ENCODE measurements around the gene MKNK1. TPM values are rescaled to one million over a fixed set of nuclear protein-coding genes. Genes with fewer than 3 reads are reported as not detected.

The MKNK1 gene
- total RNA-seq, 1 experiment from 2014 or later, result 18.6 TPM

- TF ChIP-seq, protein P1, sequence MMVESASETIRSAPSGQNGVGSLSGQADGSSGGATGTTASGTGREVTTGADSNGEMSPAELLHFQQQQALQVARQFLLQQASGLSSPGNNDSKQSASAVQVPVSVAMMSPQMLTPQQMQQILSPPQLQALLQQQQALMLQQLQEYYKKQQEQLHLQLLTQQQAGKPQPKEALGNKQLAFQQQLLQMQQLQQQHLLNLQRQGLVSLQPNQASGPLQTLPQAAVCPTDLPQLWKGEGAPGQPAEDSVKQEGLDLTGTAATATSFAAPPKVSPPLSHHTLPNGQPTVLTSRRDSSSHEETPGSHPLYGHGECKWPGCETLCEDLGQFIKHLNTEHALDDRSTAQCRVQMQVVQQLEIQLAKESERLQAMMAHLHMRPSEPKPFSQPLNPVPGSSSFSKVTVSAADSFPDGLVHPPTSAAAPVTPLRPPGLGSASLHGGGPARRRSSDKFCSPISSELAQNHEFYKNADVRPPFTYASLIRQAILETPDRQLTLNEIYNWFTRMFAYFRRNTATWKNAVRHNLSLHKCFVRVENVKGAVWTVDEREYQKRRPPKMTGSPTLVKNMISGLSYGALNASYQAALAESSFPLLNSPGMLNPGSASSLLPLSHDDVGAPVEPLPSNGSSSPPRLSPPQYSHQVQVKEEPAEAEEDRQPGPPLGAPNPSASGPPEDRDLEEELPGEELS (CRISPR knock-in tag; IDR thresholded peaks at IDR 0.05), result no peak
- no peak for TF ChIP-seq ZNF232 (CRISPR knock-in tag; IDR thresholded peaks at IDR 0.05)
- no peak for TF ChIP-seq ZNF219 (CRISPR knock-in tag; IDR thresholded peaks at IDR 0.05; ENCODE audit: borderline replicate concordance)
- no peak for TF ChIP-seq CREB1 (CRISPR knock-in tag; IDR thresholded peaks at IDR 0.05)
Measured at GRCh38 chr1:46645815-46646214, 41.7 kb upstream of the MKNK1 start (continued).

DNA sequence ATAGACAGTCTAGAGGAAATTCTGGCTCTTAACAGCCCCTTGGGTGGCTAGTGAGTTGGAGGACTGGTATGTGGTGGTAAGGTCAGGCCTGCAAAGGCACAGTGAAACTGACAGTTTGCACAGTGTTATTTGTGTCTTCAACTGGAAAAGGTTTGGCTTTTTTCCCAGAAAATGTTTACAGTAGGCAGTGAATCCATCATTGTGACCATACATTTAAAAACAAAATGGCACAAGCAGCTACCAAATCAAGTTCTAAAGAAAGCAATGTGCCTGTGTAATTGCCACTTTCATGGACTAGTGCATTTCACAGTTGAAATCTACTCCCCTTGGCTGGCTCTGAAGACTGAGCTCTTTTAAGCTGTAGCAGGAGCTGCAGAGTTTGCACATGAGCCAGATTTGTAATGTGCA is 39.3 kb upstream of the MKNK1 start:
- DNase-seq (ENCODE audit: low spot score) (no peak), ATAC-seq (no peak)
- peaks cover 12% of the 10 kb centered on the region for H3K36me3 Mint-ChIP-seq
- peaks cover 6% of the 10 kb centered on the region for H3K9me3 Mint-ChIP-seq
- H3K4me1 Mint-ChIP-seq, result no peaks in the 10 kb centered on the region
- no peak overlapping the region for H3K4me3 Mint-ChIP-seq
- CTCF ChIA-PET, result no interaction called here
- POLR2A ChIA-PET, result no interaction called here
- no peak overlapping the region for H3K27ac Mint-ChIP-seq
- TF ChIP-seq, protein P2, sequence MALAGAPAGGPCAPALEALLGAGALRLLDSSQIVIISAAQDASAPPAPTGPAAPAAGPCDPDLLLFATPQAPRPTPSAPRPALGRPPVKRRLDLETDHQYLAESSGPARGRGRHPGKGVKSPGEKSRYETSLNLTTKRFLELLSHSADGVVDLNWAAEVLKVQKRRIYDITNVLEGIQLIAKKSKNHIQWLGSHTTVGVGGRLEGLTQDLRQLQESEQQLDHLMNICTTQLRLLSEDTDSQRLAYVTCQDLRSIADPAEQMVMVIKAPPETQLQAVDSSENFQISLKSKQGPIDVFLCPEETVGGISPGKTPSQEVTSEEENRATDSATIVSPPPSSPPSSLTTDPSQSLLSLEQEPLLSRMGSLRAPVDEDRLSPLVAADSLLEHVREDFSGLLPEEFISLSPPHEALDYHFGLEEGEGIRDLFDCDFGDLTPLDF (CRISPR knock-in tag; IDR thresholded peaks at IDR 0.05), result no peak
- TF ChIP-seq, protein P3, sequence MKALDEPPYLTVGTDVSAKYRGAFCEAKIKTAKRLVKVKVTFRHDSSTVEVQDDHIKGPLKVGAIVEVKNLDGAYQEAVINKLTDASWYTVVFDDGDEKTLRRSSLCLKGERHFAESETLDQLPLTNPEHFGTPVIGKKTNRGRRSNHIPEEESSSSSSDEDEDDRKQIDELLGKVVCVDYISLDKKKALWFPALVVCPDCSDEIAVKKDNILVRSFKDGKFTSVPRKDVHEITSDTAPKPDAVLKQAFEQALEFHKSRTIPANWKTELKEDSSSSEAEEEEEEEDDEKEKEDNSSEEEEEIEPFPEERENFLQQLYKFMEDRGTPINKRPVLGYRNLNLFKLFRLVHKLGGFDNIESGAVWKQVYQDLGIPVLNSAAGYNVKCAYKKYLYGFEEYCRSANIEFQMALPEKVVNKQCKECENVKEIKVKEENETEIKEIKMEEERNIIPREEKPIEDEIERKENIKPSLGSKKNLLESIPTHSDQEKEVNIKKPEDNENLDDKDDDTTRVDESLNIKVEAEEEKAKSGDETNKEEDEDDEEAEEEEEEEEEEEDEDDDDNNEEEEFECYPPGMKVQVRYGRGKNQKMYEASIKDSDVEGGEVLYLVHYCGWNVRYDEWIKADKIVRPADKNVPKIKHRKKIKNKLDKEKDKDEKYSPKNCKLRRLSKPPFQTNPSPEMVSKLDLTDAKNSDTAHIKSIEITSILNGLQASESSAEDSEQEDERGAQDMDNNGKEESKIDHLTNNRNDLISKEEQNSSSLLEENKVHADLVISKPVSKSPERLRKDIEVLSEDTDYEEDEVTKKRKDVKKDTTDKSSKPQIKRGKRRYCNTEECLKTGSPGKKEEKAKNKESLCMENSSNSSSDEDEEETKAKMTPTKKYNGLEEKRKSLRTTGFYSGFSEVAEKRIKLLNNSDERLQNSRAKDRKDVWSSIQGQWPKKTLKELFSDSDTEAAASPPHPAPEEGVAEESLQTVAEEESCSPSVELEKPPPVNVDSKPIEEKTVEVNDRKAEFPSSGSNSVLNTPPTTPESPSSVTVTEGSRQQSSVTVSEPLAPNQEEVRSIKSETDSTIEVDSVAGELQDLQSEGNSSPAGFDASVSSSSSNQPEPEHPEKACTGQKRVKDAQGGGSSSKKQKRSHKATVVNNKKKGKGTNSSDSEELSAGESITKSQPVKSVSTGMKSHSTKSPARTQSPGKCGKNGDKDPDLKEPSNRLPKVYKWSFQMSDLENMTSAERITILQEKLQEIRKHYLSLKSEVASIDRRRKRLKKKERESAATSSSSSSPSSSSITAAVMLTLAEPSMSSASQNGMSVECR (CRISPR knock-in tag; IDR thresholded peaks at IDR 0.05; ENCODE audit: borderline replicate concordance), result no peak
- no peaks in the 10 kb centered on the region for H3K27me3 Mint-ChIP-seq (ENCODE audit: low read depth)

DNA sequence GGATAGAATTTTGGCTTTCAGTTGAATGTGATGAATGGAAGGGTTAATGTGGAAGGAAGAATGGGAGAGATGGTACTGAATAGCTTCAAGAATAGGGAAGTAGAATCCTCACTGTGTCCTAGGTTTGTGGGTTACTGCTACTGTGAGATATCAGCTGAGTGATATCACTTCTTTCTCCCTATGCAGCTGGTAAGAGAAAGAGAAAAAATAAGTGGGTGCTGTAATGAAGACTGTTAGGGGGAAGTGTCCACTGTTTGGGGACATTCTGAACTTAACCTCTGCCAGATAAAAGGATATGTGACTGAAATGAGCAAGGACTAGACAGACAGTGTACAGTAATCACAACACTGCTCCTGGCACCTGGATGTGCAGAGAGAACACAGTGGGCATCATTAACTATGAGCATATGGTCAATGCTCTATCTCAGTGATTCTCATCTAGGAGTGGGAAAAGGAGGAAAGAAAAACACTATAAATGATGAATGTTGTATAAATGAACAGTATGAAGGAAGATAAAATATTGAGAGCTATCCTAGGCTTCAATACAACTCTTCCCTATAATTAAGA is 38.1 kb upstream of the MKNK1 start:
- ATAC-seq, result no peak

GRCh38 chr1:46639547-46639946 is 35.5 kb upstream of the MKNK1 start:
- Mint-ChIP-seq H3K27me3 (ENCODE audit: low read depth) (no peaks in the 10 kb centered on the region), H3K9me3 (no peaks in the 10 kb centered on the region), H3K36me3 (peaks cover 9% of the 10 kb centered on the region; the same call in 1 of the 2 replicates), H3K4me3 (no peak overlapping the region), H3K4me1 (no peaks in the 10 kb centered on the region), H3K27ac (no peak overlapping the region)
- ATAC-seq (no peak), DNase-seq (ENCODE audit: low spot score) (no peak)
- TF ChIP-seq, protein P4, sequence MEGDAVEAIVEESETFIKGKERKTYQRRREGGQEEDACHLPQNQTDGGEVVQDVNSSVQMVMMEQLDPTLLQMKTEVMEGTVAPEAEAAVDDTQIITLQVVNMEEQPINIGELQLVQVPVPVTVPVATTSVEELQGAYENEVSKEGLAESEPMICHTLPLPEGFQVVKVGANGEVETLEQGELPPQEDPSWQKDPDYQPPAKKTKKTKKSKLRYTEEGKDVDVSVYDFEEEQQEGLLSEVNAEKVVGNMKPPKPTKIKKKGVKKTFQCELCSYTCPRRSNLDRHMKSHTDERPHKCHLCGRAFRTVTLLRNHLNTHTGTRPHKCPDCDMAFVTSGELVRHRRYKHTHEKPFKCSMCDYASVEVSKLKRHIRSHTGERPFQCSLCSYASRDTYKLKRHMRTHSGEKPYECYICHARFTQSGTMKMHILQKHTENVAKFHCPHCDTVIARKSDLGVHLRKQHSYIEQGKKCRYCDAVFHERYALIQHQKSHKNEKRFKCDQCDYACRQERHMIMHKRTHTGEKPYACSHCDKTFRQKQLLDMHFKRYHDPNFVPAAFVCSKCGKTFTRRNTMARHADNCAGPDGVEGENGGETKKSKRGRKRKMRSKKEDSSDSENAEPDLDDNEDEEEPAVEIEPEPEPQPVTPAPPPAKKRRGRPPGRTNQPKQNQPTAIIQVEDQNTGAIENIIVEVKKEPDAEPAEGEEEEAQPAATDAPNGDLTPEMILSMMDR (IDR thresholded peaks at IDR 0.05), result no peak
- TF ChIP-seq, protein P5, sequence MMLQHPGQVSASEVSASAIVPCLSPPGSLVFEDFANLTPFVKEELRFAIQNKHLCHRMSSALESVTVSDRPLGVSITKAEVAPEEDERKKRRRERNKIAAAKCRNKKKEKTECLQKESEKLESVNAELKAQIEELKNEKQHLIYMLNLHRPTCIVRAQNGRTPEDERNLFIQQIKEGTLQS (CRISPR knock-in tag; conservative IDR thresholded peaks at IDR 0.05), result no peak
- CTCF ChIA-PET, result no interaction called here
- POLR2A ChIA-PET, result no interaction called here

More for the DNA sequence above, 38.1 kb upstream of the MKNK1 start:
- ChIA-PET POLR2A (no interaction called here), CTCF (interaction anchor here (1.1 kb wide), 2 partner anchors 24 to 236 kb away, joined by 3 read pairs; no protein-coding TSS in a partner anchor)
- Mint-ChIP-seq H3K4me1 (no peaks in the 10 kb centered on the region), H3K27ac (no peak overlapping the region), H3K4me3 (no peak overlapping the region), H3K9me3 (peaks cover under 1% of the 10 kb centered on the region), H3K36me3 (peaks cover 6% of the 10 kb centered on the region), H3K27me3 (ENCODE audit: low read depth) (no peaks in the 10 kb centered on the region)
- no peak for DNase-seq (ENCODE audit: low spot score)
- TF ChIP-seq ZNF232 (CRISPR knock-in tag; IDR thresholded peaks at IDR 0.05), result no peak
